Erythroblast (primary cell): Measurements from ENCODE around the gene GRAPL.
"Not testable (repeated sequence)": the region's sequence is repeated elsewhere in the genome, so short reads cannot be mapped to it uniquely, and the experiment has no call there.

Experiments
- GATA1 ChIP-seq: IDR thresholded peaks from 2 replicates; pipeline ENCODE4 v1.6.1; 2011; ENCODE audit warnings: low read depth, mild to moderate bottlenecking, control low read depth, low read length, moderate library complexity
- POLR2A ChIP-seq: IDR thresholded peaks from 2 replicates; pipeline ENCODE4 v1.6.1; 2011; ENCODE audit warnings: mild to moderate bottlenecking, low read length

- TF ChIP-seq POLR2A, GATA1: not testable (repeated sequence)
These were observed 8.7 kb downstream of the GRAPL start for GRCh38 chr17:19136138-19136537.
